Left lung (tissue), 10 donors: ENCODE data around the gene PLD2. TPM values are rescaled to one million over a fixed set of nuclear protein-coding genes. Genes with fewer than 3 reads are reported as not detected.

Experiments
- ATAC-seq: fragments of 200-7000 bp; cut with Tn5 transposase; one replicate; pipeline ENCODE4 v1.9.1; 2020; ENCODE audit warnings: moderate library complexity
- DNase-seq, 4 donors: peaks; one replicate each; pipeline ENCODE4 v3.0.0-alpha.2; 2013 to 2020
- H3K27ac ChIP-seq, 2 donors: fragments of 200-600 bp; sonication (generic) in 1 of 2; one replicate each; pipeline versions ENCODE4 v1.5.0 to v1.8.0; 2020 to 2021
- H3K27me3 ChIP-seq, 2 donors: fragments of 200-600 bp; sonication (generic) in 1 of 2; one replicate each; pipeline versions ENCODE4 v1.5.0 to v1.8.0; 2020 to 2021
- H3K36me3 ChIP-seq, 2 donors: fragments of 200-600 bp; sonication (generic) in 1 of 2; one replicate each; pipeline versions ENCODE4 v1.5.0 to v1.8.0; 2020 to 2021
- H3K4me1 ChIP-seq, 2 donors: fragments of 200-600 bp; one replicate each; pipeline ENCODE4 v1.8.0; 2021
- H3K4me3 ChIP-seq, 2 donors: fragments of 200-600 bp; sonication (generic) in 1 of 2; one replicate each; pipeline versions ENCODE4 v1.5.0 to v1.8.0; 2020 to 2021; ENCODE audit warnings: mild to moderate bottlenecking in 1 of 2
- H3K9me3 ChIP-seq, 2 donors: fragments of 200-600 bp; sonication (generic) in 1 of 2; one replicate each; pipeline versions ENCODE4 v1.5.0 to v1.8.0; 2020 to 2021
- intact Hi-C, 2 donors: fragments of 100-400 bp; cut with DNase I; formaldehyde crosslinking; loops; one replicate each; pipeline versions ENCODE4 v1.11.2 to v1.14.2; 2022
- polyA plus RNA-seq, 6 donors: library from polyadenylated mRNA; unstranded; fragments of 120-200 nt; gene quantifications; one replicate each; pipeline ENCODE4 v1.2.1, GENCODE V29; 2013; ENCODE audit not compliant: insufficient read length in 6 of 6
- total RNA-seq, 2 donors: library from RNA; stranded (reverse); fragmentation: NEBNext Ultra II Directional; extraction: Animal tissue kit (Norgen Biotek cat#: 25700); gene quantifications; one replicate each; pipeline ENCODE4 v1.2.1, GENCODE V29; 2021
- TF ChIP-seq, protein P1 (sequence below), 2 donors: fragments of 200-600 bp; sonication (generic) in 1 of 2; IDR thresholded peaks; one replicate each; pipeline versions ENCODE4 v1.5.0 to v1.8.0; 2021; ENCODE audit warnings: antibody characterized with exemption in 2 of 2
- donor health status: DM: no; HTN: yes; CAD: no.
- donor health status: DM: no; HTN: no; CAD: no.

The PLD2 gene
- total and polyA plus RNA-seq, 8 donors: 30.0 to 70.0 (median 59.0) TPM

GRCh38 chr17:4849011-4849536 lies 42.1 kb downstream of the PLD2 start:
- ATAC-seq (peak; percentile 25), DNase-seq (no peak)
- Histone ChIP-seq H3K27me3 (no peaks in the 10 kb centered on the region), H3K4me1 (peaks cover 12 to 78% of the 10 kb centered on the region in 2 donors), H3K36me3 (no peaks in the 10 kb centered on the region), H3K9me3 (no peaks in the 10 kb centered on the region), H3K27ac (peak overlapping the region in 1 of 2 donors; percentile 53), H3K4me3 (no peak overlapping the region)
- intact Hi-C loops: no loop called here
- TF ChIP-seq, protein P1, sequence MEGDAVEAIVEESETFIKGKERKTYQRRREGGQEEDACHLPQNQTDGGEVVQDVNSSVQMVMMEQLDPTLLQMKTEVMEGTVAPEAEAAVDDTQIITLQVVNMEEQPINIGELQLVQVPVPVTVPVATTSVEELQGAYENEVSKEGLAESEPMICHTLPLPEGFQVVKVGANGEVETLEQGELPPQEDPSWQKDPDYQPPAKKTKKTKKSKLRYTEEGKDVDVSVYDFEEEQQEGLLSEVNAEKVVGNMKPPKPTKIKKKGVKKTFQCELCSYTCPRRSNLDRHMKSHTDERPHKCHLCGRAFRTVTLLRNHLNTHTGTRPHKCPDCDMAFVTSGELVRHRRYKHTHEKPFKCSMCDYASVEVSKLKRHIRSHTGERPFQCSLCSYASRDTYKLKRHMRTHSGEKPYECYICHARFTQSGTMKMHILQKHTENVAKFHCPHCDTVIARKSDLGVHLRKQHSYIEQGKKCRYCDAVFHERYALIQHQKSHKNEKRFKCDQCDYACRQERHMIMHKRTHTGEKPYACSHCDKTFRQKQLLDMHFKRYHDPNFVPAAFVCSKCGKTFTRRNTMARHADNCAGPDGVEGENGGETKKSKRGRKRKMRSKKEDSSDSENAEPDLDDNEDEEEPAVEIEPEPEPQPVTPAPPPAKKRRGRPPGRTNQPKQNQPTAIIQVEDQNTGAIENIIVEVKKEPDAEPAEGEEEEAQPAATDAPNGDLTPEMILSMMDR (IDR thresholded peaks at IDR 0.05): no peak

- no peaks in the 10 kb centered on the region for H3K27me3 ChIP-seq
- peaks cover 15 to 70% of the 10 kb centered on the region in 2 donors for H3K4me1 ChIP-seq
- intact Hi-C loops: no loop called here
- DNase-seq (no peak), ATAC-seq (peak; percentile 30)
- no peak overlapping the region for H3K4me3 ChIP-seq
- TF ChIP-seq, protein P1 (IDR thresholded peaks at IDR 0.05): no peak
- no peaks in the 10 kb centered on the region for H3K9me3 ChIP-seq
- H3K27ac ChIP-seq: peak overlapping the region in 1 of 2 donors; percentile 53
- H3K36me3 ChIP-seq: no peaks in the 10 kb centered on the region
Observed at GRCh38 chr17:4850246-4850645, 43.3 kb downstream of the PLD2 start.

DNA sequence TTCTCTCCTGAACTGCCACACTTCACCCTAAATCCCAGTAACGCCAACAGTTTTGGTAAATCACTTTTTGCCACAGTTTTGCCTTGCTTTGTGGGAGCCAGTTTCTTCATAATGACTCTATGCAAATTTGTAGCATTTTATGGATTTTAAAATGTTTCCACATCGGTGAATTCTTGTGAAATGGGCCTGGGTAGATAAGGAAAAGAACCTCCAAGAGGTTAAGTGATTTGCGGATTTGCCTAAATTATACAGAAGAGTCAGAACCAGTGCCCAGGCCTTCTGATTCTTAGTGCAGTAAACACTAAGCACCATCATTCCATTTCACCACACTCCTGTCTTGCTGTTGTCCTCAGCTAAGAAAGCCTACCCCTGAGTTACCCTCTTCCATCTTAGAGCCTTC lies 44.1 kb downstream of the PLD2 start:
- Histone ChIP-seq H3K27me3 (no peaks in the 10 kb centered on the region), H3K4me3 (no peak overlapping the region), H3K36me3 (no peaks in the 10 kb centered on the region), H3K27ac (peak overlapping the region in 1 of 2 donors; percentile 53), H3K4me1 (peaks cover 15 to 62% of the 10 kb centered on the region in 2 donors), H3K9me3 (no peaks in the 10 kb centered on the region)
- ATAC-seq (no peak), DNase-seq (no peak)
- TF ChIP-seq, protein P1 (IDR thresholded peaks at IDR 0.05): no peak
- intact Hi-C loops: no loop called here

GRCh38 chr17:4852567-4853207 lies 45.7 kb downstream of the PLD2 start:
- H3K36me3 ChIP-seq: no peaks in the 10 kb centered on the region
- H3K4me3 ChIP-seq: no peak overlapping the region
- no peak overlapping the region for H3K27ac ChIP-seq
- TF ChIP-seq, protein P1 (IDR thresholded peaks at IDR 0.05): no peak
- no peaks in the 10 kb centered on the region for H3K9me3 ChIP-seq
- no peaks in the 10 kb centered on the region for H3K27me3 ChIP-seq
- intact Hi-C loops: no loop called here
- ATAC-seq: no peak
- no peak for DNase-seq
- peaks cover 15 to 67% of the 10 kb centered on the region in 2 donors for H3K4me1 ChIP-seq

GRCh38 chr17:4853208-4853671 lies 46.3 kb downstream of the PLD2 start:
- H3K27me3 ChIP-seq: no peaks in the 10 kb centered on the region
- TF ChIP-seq, protein P1 (IDR thresholded peaks at IDR 0.05): no peak
- intact Hi-C loops: no loop called here
- DNase-seq (no peak), ATAC-seq (no peak)
- H3K36me3 ChIP-seq: no peaks in the 10 kb centered on the region
- H3K4me1 ChIP-seq: peaks cover 15 to 67% of the 10 kb centered on the region in 2 donors
- H3K27ac ChIP-seq: peak overlapping the region in 1 of 2 donors; percentile 53
- H3K9me3 ChIP-seq: no peaks in the 10 kb centered on the region
- no peak overlapping the region for H3K4me3 ChIP-seq
